ENCODE results near the gene SLC12A5.

DNA sequence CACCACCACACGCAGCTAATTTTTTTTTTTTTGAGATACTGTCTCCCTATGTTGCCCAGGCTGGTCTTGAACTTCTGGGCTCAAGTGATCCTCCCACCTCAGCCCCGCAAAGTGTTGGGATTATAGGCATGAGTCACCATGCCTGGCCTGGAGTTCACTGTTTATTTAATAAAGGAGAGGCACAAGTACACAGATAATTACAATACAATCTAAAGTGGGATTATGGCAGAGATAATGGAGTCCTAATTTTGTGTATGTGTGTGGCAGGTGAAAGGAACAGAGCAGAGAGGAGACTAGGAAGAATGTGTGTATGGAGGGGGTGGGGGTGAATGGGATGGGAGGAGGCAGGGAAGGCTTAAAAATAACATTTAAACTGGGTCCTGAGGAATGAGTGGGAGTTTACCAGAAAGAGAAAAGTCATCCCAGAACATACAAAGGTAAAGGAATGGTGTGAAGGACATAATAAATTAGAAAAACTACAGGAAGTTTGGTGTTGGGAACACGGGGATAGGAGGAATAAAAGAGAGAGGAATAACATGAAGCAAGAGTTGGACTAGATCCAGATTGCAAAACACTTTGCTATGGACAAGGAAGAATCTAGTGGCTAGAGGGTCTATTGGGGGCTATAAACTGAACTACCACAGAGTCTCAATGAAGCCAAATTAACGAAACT is 56.3 kb downstream of the SLC12A5 start:
- TF ChIP-seq, protein P1, sequence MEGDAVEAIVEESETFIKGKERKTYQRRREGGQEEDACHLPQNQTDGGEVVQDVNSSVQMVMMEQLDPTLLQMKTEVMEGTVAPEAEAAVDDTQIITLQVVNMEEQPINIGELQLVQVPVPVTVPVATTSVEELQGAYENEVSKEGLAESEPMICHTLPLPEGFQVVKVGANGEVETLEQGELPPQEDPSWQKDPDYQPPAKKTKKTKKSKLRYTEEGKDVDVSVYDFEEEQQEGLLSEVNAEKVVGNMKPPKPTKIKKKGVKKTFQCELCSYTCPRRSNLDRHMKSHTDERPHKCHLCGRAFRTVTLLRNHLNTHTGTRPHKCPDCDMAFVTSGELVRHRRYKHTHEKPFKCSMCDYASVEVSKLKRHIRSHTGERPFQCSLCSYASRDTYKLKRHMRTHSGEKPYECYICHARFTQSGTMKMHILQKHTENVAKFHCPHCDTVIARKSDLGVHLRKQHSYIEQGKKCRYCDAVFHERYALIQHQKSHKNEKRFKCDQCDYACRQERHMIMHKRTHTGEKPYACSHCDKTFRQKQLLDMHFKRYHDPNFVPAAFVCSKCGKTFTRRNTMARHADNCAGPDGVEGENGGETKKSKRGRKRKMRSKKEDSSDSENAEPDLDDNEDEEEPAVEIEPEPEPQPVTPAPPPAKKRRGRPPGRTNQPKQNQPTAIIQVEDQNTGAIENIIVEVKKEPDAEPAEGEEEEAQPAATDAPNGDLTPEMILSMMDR (IDR thresholded peaks at IDR 0.05): no peak
- TF ChIP-seq POLR2A (IDR thresholded peaks at IDR 0.05): no peak
